GM12891 (cell line): Measurements from ENCODE around the gene SECTM1.

Experiments used
- DNase-seq: peaks from one replicate; pipeline ENCODE4 v3.0.0; 2011; ENCODE audit warnings: low spot score; ENCODE audit not compliant: insufficient read length
- FAIRE-seq: peaks from 2 replicates; lab custom pipeline; 2011; peaks lifted over from hg19 to GRCh38; lab: Jason Lieb, UNC
- PAX5 ChIP-seq: IDR thresholded peaks from 2 replicates; pipeline ENCODE4 v1.6.1; 2011; ENCODE audit warnings: low read length, moderate library complexity, mild to moderate bottlenecking; ENCODE audit not compliant: insufficient read depth, severe bottlenecking
- POLR2A ChIP-seq: IDR thresholded peaks from 2 replicates; pipeline ENCODE4 v1.6.1; 2011; ENCODE audit warnings: low read depth, low read length, control low read depth
- POLR2AphosphoS5 ChIP-seq: IDR thresholded peaks from 2 replicates; pipeline ENCODE4 v1.6.1; 2011; ENCODE audit warnings: low read depth, low read length, control low read depth
- POU2F2 ChIP-seq: IDR thresholded peaks from 2 replicates; pipeline ENCODE4 v1.6.1; 2011; ENCODE audit warnings: low read depth, mild to moderate bottlenecking, control low read depth, low read length, moderate library complexity
- SPI1 ChIP-seq: IDR thresholded peaks from 2 replicates; pipeline ENCODE4 v1.6.1; 2011; ENCODE audit warnings: low read depth, low read length, control low read depth
- TAF1 ChIP-seq: IDR thresholded peaks from 2 replicates; pipeline ENCODE4 v1.6.1; 2011; ENCODE audit warnings: low read depth, low read length, control low read depth

The SECTM1 gene

GRCh38 chr17:82280537-82280936 is 53.0 kb downstream of the SECTM1 start:
- DNase-seq (no peak), FAIRE-seq (no peak)
- TF ChIP-seq PAX5 (no peak), POLR2A (no peak), POLR2AphosphoS5 (no peak), SPI1 (no peak), TAF1 (no peak), POU2F2 (no peak)

DNA sequence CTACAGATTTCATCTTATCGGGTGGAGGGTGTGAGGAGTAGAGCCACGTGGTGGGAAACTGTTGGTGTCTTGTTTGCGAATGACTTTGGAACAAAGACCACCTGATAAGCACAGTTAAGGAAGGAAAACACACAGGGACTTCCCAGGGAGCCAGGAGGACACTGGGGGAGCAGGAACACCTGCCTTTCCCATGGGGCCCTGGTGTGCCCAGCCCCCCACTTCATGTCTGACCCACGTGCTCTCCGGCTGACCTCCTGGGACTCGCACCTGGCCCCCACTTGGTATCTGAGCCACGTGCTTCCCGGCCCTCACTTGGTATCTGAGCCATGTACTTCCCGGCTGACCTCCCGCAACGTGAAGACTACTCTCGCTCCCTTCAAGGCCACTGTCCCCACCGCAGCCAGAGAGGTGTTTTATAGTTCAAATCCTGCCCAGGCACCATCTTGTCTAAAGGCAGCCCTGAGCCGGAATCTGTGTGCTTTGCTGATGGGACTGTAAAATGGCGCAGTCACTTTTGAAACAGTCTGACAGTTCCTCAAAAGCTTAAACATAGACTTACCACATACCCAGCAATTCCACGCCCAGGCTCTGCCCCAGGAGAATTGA is 54.7 kb downstream of the SECTM1 start:
- TF ChIP-seq POLR2AphosphoS5 (no peak), POLR2A (no peak), POU2F2 (no peak), SPI1 (no peak), PAX5 (no peak), TAF1 (no peak)
- DNase-seq, result no peak
- no peak for FAIRE-seq

DNA sequence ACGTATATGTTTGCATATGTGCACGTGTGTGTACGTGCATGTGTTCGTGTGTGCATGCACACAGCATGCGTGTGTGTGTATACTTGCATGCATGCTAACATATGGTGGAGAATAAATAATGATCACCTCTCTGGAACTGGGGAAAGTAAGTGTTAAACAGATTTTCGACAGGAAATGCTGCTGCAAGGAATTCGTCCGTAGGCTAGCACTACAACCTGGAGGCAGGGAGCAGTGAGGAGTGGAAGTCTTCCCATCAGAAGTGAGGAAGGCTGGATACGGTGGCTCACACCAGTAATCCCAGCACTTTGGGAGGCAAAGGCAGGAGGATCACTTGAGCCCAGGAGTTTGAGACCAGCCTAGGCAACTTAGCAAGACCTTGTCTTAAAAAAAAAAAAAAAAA is 55.3 kb downstream of the SECTM1 start:
- FAIRE-seq (peak; percentile 57), DNase-seq (no peak)
- TF ChIP-seq PAX5, result no peak
- no peak for TF ChIP-seq POLR2A
- TF ChIP-seq POLR2AphosphoS5, result no peak
- TF ChIP-seq POU2F2, result no peak
- no peak for TF ChIP-seq SPI1
- no peak for TF ChIP-seq TAF1

GRCh38 chr17:82277851-82278250 is 55.7 kb downstream of the SECTM1 start:
- TF ChIP-seq POU2F2 (no peak), PAX5 (no peak), SPI1 (no peak), POLR2A (no peak)
- DNase-seq (no peak), FAIRE-seq (no peak)

DNA sequence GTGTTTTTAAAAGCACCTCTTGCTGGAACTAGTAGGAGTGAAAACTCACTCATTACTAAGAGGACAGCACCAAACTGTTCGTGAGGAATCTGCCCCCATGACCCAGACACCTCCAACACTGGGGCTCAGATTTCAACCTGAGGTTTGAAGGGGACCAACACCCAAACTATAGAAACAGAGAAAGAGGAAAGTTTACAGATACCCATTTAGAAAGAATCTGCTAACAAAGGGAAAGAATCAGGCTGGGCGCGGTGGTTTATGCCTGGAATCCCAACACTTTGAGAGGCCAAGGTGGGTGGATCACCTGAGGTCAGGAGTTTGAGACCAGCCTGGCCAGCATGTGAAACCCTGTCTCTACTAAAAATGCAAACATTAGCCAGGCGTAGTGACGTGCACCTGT is 56.6 kb downstream of the SECTM1 start:
- TF ChIP-seq POLR2A (no peak), POLR2AphosphoS5 (no peak), PAX5 (no peak), TAF1 (no peak), POU2F2 (no peak), SPI1 (no peak)
- no peak for FAIRE-seq
- DNase-seq, result no peak

- FAIRE-seq (no peak), DNase-seq (no peak)
- TF ChIP-seq POU2F2 (no peak), POLR2A (no peak), POLR2AphosphoS5 (no peak), PAX5 (no peak), TAF1 (no peak)
Observed at GRCh38 chr17:82275326-82275725, 58.2 kb downstream of the SECTM1 start.

- DNase-seq, result no peak
- TF ChIP-seq TAF1 (no peak), POLR2AphosphoS5 (no peak), PAX5 (no peak), POU2F2 (no peak), SPI1 (no peak), POLR2A (no peak)
- no peak for FAIRE-seq
Observed at GRCh38 chr17:82274134-82275020, 59.2 kb downstream of the SECTM1 start.

DNA sequence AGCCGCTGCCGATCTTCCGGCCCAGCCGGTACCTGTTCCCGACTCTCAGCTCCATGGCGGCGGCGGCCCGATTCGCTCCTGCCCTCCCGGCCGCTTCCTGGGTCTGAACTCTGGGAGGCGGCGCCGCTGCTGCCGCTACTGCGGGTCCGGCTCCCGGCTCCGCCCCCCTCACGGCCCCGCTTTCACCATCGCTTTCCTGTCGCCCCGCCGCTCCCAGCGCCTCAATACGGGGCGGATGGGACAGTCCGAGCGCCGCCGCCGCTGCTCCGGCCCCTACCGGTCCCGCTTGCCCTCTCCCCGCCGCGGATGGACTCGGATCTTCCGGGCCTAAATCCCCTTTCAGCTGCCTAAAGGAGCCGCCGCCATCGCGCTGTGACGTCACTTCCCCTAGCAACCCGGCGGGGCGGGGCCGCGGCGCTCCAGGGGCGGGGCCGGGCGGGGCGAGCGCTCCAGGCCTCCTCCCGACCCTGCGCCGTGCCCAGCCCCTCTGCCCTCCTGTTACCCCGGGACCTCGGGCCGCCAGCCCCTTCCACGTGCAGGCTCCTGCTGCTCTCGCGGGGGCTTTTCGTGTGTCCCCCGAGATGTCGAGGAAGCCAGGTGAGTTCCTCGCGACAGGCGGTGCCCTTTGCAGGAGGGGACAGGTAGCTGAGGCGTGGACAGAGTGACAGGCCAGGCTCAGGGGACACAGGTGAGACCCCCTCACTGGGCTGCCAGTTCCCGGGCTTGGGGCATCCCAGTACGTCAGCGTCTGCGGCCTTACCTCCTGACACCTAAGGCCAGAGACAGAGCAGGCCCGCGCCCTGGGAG is 60.0 kb downstream of the SECTM1 start, which contains the start of gene CSNK1D:
Gene CSNK1D, minus strand, starts transcription at position 374 of the 807 bp plus-strand sequence. Its CDS starts 319 bp downstream, at position 55.
- FAIRE-seq (peak; percentile 20), DNase-seq (peak; percentile 97)
- TF ChIP-seq POLR2AphosphoS5 (peak; percentile 78), POU2F2 (no peak), TAF1 (peak; percentile 79), SPI1 (peak; percentile 51; the same call in 1 of the 2 replicates), POLR2A (peak; percentile 80)

GRCh38 chr17:82272495-82273326 is 60.9 kb downstream of the SECTM1 start:
- FAIRE-seq (peak; percentile 43), DNase-seq (peak; percentile 60)
- no peak for TF ChIP-seq TAF1
- peak; percentile 10; the same call in 1 of the 2 replicates for TF ChIP-seq POLR2A
